Progenitor cell of endocrine pancreas (in vitro differentiated cells): ENCODE results near the gene AGBL1. TPM values are rescaled to one million over a fixed set of nuclear protein-coding genes. Genes with fewer than 3 reads are reported as not detected.

ENCODE experiments used
- DNase-seq: peaks from one replicate; pipeline ENCODE4 v3.0.0; 2021; ENCODE audit warnings: low spot score; ENCODE audit not compliant: unreplicated experiment
- H3K27ac Mint-ChIP-seq: 2 replicates; pipeline ENCODE4 v1.8.0; 2021; ENCODE audit warnings: mild to moderate bottlenecking, moderate library complexity, mixed read lengths
- H3K27me3 Mint-ChIP-seq: 2 replicates; pipeline ENCODE4 v1.8.0; 2021; ENCODE audit warnings: mixed read lengths
- H3K36me3 Mint-ChIP-seq: 2 replicates; pipeline ENCODE4 v1.8.0; 2022; ENCODE audit warnings: mixed read lengths; ENCODE audit not compliant: insufficient read depth
- H3K4me1 Mint-ChIP-seq: 2 replicates; pipeline ENCODE4 v1.8.0; 2021; ENCODE audit warnings: low read depth, mixed read lengths
- H3K4me3 Mint-ChIP-seq: 2 replicates; pipeline ENCODE4 v1.8.0; 2021; ENCODE audit warnings: low read depth, mild to moderate bottlenecking, moderate library complexity, mixed read lengths
- H3K9me3 Mint-ChIP-seq: 2 replicates; pipeline ENCODE4 v1.8.0; 2021; ENCODE audit warnings: low read depth, mixed read lengths
- CTCF ChIP-seq: fragments of 200-600 bp; sonication (generic); IDR thresholded peaks from one replicate; pipeline ENCODE4 v1.5.0; 2021; ENCODE audit warnings: antibody characterized with exemption, mild to moderate bottlenecking; ENCODE audit not compliant: unreplicated experiment
- total RNA-seq: library from RNA; stranded (reverse); gene quantifications from 2 replicates; pipeline ENCODE4 v1.2.1, GENCODE V29; 2021

AGBL1 gene
- total RNA-seq, 1 donor from 2014 or later = not detected

- DNase-seq = no peak
- no peak overlapping the region for H3K27ac Mint-ChIP-seq
- TF ChIP-seq CTCF = peak; percentile 30
- H3K9me3 Mint-ChIP-seq = peaks cover 35% of the 10 kb centered on the region
- H3K4me1 Mint-ChIP-seq = no peaks in the 10 kb centered on the region
- peaks cover 7% of the 10 kb centered on the region for H3K36me3 Mint-ChIP-seq
- H3K4me3 Mint-ChIP-seq = no peak overlapping the region
- peaks cover 34% of the 10 kb centered on the region for H3K27me3 Mint-ChIP-seq
Observed at GRCh38 chr15:86213420-86213819, 133.7 kb downstream of the AGBL1 start.

DNA sequence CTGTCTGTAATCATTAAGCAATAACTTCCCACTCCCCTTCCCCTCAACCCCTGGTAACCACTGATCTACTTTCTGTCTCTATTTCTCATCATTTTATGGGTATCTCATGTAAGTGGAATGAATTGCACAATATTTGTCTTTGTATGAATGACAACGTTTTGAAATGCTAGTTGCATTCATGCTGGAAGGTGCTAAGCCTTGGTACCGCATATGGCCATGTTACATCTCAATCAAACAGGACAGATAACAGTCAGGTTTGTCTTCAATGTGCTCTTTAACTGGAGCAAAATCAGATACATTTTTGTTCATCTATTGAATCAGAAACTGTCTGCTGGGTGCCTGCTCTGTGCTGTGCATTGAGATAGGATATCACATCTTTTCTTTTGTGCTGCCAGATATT, 134.2 kb downstream of the AGBL1 start:
- peaks cover 7% of the 10 kb centered on the region for H3K36me3 Mint-ChIP-seq
- peaks cover 33% of the 10 kb centered on the region for H3K27me3 Mint-ChIP-seq
- no peaks in the 10 kb centered on the region for H3K4me1 Mint-ChIP-seq
- no peak for DNase-seq
- H3K4me3 Mint-ChIP-seq = no peak overlapping the region
- no peak overlapping the region for H3K27ac Mint-ChIP-seq
- no peak for TF ChIP-seq CTCF
- peaks cover 33% of the 10 kb centered on the region for H3K9me3 Mint-ChIP-seq

GRCh38 chr15:86221119-86221518, 141.4 kb downstream of the AGBL1 start:
- DNase-seq = no peak
- no peak for TF ChIP-seq CTCF
- H3K4me1 Mint-ChIP-seq = peaks cover 10% of the 10 kb centered on the region
- no peak overlapping the region for H3K4me3 Mint-ChIP-seq
- peaks cover 11% of the 10 kb centered on the region for H3K9me3 Mint-ChIP-seq
- H3K27me3 Mint-ChIP-seq = peaks cover 22% of the 10 kb centered on the region
- peaks cover 4% of the 10 kb centered on the region for H3K36me3 Mint-ChIP-seq
- no peak overlapping the region for H3K27ac Mint-ChIP-seq

DNA sequence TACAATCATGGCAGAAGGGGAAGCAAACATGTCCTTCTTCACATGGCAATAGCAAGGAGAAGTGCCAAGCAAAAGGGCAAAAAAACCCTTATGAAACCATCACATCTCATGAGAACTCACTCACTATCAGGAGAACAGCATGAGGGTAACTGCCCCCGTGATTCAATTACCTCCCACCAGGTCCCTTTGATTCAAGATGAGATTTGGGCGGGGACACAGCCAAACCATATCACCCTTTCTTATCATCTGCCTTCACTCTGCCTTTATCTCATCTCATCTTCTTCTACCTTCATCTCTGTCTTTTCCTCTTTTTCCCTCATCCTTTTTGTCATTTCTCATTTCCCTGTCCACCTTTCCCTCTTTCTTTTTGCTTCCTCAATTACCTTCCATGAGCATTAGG, 149.6 kb downstream of the AGBL1 start:
- Mint-ChIP-seq H3K36me3 (no peaks in the 10 kb centered on the region), H3K27me3 (peaks cover 51% of the 10 kb centered on the region), H3K4me3 (no peak overlapping the region), H3K4me1 (peaks cover 22% of the 10 kb centered on the region), H3K9me3 (no peaks in the 10 kb centered on the region), H3K27ac (no peak overlapping the region)
- DNase-seq = no peak
- TF ChIP-seq CTCF = no peak

- Mint-ChIP-seq H3K9me3 (no peaks in the 10 kb centered on the region), H3K27ac (no peak overlapping the region), H3K4me3 (no peak overlapping the region), H3K27me3 (peaks cover 55% of the 10 kb centered on the region), H3K4me1 (peaks cover 20% of the 10 kb centered on the region), H3K36me3 (no peaks in the 10 kb centered on the region)
- no peak for DNase-seq
- no peak for TF ChIP-seq CTCF
Observed at GRCh38 chr15:86229936-86230335, 150.3 kb downstream of the AGBL1 start.
